Large intestine (tissue), 3 donors: ENCODE data around the gene MEIOC. TPM values are rescaled to one million over a fixed set of nuclear protein-coding genes. Genes with fewer than 3 reads are reported as not detected.

ENCODE experiments used
- DNase-seq, 2 donors: peaks; one replicate each; pipeline versions ENCODE4 v3.0.0 to v3.0.0-alpha.2; 2013
- H3K27ac ChIP-seq: one replicate; pipeline ENCODE4 v1.5.1; 2013; ENCODE audit warnings: low read length
- H3K27me3 ChIP-seq: 2 replicates; pipeline ENCODE4 v1.6.1; 2013; ENCODE audit warnings: low read length; ENCODE audit not compliant: control insufficient read depth, insufficient read depth
- H3K36me3 ChIP-seq: 2 replicates; pipeline ENCODE4 v1.6.1; 2013; ENCODE audit warnings: low read length; ENCODE audit not compliant: control insufficient read depth, insufficient read depth
- H3K4me1 ChIP-seq: one replicate; pipeline ENCODE4 v1.6.1; 2013; ENCODE audit warnings: low read length; ENCODE audit not compliant: control insufficient read depth, insufficient read depth
- H3K4me3 ChIP-seq: one replicate; pipeline ENCODE4 v1.5.1; 2013; ENCODE audit warnings: low read length
- H3K9me3 ChIP-seq: one replicate; pipeline ENCODE4 v1.6.1; 2013; ENCODE audit warnings: mild to moderate bottlenecking, low read depth, low read length, moderate library complexity; ENCODE audit not compliant: control insufficient read depth
- WGBS: methylation state at CpG from one replicate; pipeline ENCODE4 v1.1.5; 2013; ENCODE audit warnings: low lambda C conversion rate; ENCODE audit not compliant: insufficient coverage; 5-methylcytosine and 5-hydroxymethylcytosine counted together
- polyA plus RNA-seq: library from polyadenylated mRNA; unstranded; fragments of 120-200 nt; gene quantifications from one replicate; pipeline ENCODE4 v1.2.1, GENCODE V29; 2013

The MEIOC gene
- polyA plus RNA-seq, 1 donor: 0.55 TPM

DNA sequence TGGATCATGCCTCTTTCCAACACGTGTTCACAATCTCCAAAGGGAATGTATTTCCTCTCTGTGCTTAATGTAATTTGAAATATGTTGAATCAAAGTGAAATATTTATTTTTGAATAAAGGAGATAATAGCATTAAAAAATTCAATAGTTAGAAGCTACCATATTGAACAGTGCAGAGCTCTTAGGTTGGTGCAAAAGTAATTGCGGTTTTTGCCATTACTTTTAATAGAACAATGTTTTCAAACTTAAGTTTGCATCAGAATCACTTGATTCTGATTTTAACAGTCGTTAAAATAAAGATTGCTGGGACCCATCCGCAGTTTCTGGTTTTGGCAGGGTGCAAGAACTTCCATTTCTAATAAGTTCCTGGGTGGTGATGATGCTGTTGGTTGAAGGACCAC, 10.0 kb upstream of the MEIOC start:
- Histone ChIP-seq H3K4me3 (no peak overlapping the region), H3K9me3 (no peaks in the 10 kb centered on the region), H3K4me1 (no peaks in the 10 kb centered on the region), H3K27ac (no peak overlapping the region), H3K36me3 (no peaks in the 10 kb centered on the region), H3K27me3 (peaks cover 9% of the 10 kb centered on the region)
- WGBS: 83% methylated on average over 1 of the region's 4 CpGs
- no peak for DNase-seq

GRCh38 chr17:44647736-44648135, 8.5 kb upstream of the MEIOC start:
- H3K4me1 ChIP-seq: no peaks in the 10 kb centered on the region
- H3K36me3 ChIP-seq: no peaks in the 10 kb centered on the region
- H3K27me3 ChIP-seq: peaks cover 9% of the 10 kb centered on the region
- no peak overlapping the region for H3K27ac ChIP-seq
- DNase-seq: no peak
- no peak overlapping the region for H3K4me3 ChIP-seq
- no peaks in the 10 kb centered on the region for H3K9me3 ChIP-seq

DNA sequence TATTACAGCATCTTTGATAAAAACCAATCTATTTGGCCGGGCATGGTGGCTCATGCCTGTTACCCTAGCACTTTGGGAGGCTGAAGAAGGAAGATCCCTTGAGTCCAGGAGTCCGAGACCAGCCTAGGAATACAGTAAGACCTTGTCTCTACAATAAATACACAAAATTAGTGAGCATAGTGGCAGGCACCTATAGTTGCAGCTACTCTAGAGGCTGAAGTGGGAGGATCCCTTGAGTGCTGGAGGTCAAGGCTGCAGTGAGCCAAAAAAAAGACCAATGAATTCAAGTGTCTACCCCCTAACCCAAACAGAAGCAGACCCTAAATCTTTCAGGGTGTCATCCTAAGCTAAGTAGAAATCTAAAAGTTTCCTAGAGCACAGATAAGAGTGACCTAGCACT, 7.3 kb upstream of the MEIOC start:
- Histone ChIP-seq H3K27ac (no peak overlapping the region), H3K4me3 (no peak overlapping the region), H3K27me3 (peaks cover 13% of the 10 kb centered on the region), H3K36me3 (no peaks in the 10 kb centered on the region), H3K9me3 (no peaks in the 10 kb centered on the region), H3K4me1 (no peaks in the 10 kb centered on the region)
- WGBS: no CpG with 5 or more reads among the region's 2 CpGs
- no peak for DNase-seq

GRCh38 chr17:44651228-44651627, 5.0 kb upstream of the MEIOC start:
- no peak overlapping the region for H3K4me3 ChIP-seq
- no peak overlapping the region for H3K27ac ChIP-seq
- DNase-seq: no peak
- H3K27me3 ChIP-seq: peaks cover 32% of the 10 kb centered on the region
- H3K36me3 ChIP-seq: no peaks in the 10 kb centered on the region
- 83% methylated on average over 3 of the region's 5 CpGs for WGBS
- no peaks in the 10 kb centered on the region for H3K4me1 ChIP-seq
- H3K9me3 ChIP-seq: no peaks in the 10 kb centered on the region

DNA sequence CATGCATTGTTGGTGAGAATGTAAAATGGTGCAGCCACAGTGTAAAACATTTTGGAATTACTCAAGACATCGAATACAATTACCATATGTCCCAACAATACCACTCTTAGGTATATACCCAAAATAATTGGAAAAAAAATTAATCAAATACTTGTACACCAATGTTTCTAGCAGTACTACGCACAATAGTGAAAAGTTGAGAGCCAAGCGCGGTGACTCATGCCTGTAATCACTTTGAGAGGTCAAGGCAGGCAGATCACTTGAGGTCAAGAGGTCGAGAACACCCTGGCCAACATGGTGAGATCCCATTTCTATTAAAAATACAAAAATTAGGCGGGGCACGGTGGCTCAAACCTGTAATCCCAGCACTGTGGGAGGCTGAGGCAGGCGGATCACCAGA, 3.5 kb upstream of the MEIOC start:
- Histone ChIP-seq H3K27me3 (peaks cover 47% of the 10 kb centered on the region), H3K4me1 (peaks cover 3% of the 10 kb centered on the region), H3K4me3 (no peak overlapping the region), H3K36me3 (no peaks in the 10 kb centered on the region), H3K9me3 (no peaks in the 10 kb centered on the region), H3K27ac (no peak overlapping the region)
- DNase-seq: no peak
- WGBS: 100% methylated on average over 1 of the region's 8 CpGs

DNA sequence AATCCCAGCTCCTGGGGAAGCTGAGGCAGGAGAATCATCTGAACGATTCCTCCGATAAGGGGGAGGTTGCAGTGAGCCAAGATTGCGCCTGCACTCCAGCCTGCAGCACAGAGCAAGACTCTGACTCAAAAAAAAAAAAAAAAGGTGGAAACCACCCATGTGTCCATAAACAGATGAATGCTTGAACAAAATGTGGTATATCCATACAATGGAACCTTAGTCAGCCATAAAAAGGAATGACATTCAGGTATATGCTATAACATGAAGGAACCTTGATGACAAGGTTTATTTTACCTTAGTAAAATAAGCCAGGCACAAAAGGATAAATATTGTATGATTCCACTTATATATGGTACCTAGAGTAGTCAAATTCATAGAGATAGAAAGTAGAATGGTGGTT, 2.9 kb upstream of the MEIOC start:
- DNase-seq: no peak
- H3K9me3 ChIP-seq: no peaks in the 10 kb centered on the region
- H3K4me3 ChIP-seq: no peak overlapping the region
- peaks cover 3% of the 10 kb centered on the region for H3K4me1 ChIP-seq
- H3K27me3 ChIP-seq: peaks cover 53% of the 10 kb centered on the region
- 100% methylated on average over 1 of the region's 3 CpGs for WGBS
- H3K27ac ChIP-seq: no peak overlapping the region
- H3K36me3 ChIP-seq: no peaks in the 10 kb centered on the region

DNA sequence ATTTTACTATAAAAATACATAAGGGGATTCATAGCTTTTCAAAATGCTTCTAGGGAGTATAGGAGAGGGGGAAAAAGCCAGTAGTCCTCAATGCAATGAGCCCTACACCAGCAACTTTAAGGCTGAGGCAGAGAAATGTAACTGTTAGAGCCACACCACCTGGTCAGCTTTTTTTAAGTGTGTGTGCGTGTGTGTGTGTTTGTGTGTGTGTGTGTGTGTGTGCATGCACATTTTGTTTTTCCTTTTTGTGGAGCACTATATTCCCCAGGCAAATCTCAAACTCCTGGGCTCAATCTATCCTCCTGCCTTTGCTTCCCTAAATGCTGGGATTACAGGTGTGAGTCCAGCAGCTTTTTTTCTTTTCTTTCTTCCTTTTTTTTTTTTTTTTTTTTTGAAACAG, 2.3 kb upstream of the MEIOC start:
- Histone ChIP-seq H3K4me1 (peaks cover 3% of the 10 kb centered on the region), H3K9me3 (no peaks in the 10 kb centered on the region), H3K27ac (no peak overlapping the region), H3K27me3 (peaks cover 53% of the 10 kb centered on the region), H3K36me3 (no peaks in the 10 kb centered on the region), H3K4me3 (no peak overlapping the region)
- WGBS: no CpG with 5 or more reads among the region's 1 CpG
- no peak for DNase-seq

GRCh38 chr17:44661835-44662234, 5.6 kb downstream of the MEIOC start:
- no peak for DNase-seq
- no peaks in the 10 kb centered on the region for H3K9me3 ChIP-seq
- 100% methylated on average over 1 of the region's 2 CpGs for WGBS

GRCh38 chr17:44663095-44663494, 6.8 kb downstream of the MEIOC start:
- Histone ChIP-seq H3K27me3 (peaks cover 12% of the 10 kb centered on the region), H3K4me1 (no peaks in the 10 kb centered on the region), H3K4me3 (no peak overlapping the region), H3K36me3 (no peaks in the 10 kb centered on the region), H3K27ac (no peak overlapping the region), H3K9me3 (no peaks in the 10 kb centered on the region)
- WGBS: no CpG with 5 or more reads among the region's 1 CpG
- DNase-seq: no peak

More at GRCh38 chr17:44661835-44662234, 5.6 kb downstream of the MEIOC start:
- no peaks in the 10 kb centered on the region for H3K36me3 ChIP-seq
- H3K4me3 ChIP-seq: no peak overlapping the region
- peaks cover 22% of the 10 kb centered on the region for H3K27me3 ChIP-seq
- H3K27ac ChIP-seq: no peak overlapping the region
- peaks cover 2% of the 10 kb centered on the region for H3K4me1 ChIP-seq

- no peak for DNase-seq
- Histone ChIP-seq H3K27ac (no peak overlapping the region), H3K4me1 (no peaks in the 10 kb centered on the region), H3K36me3 (no peaks in the 10 kb centered on the region), H3K27me3 (peaks cover 7% of the 10 kb centered on the region), H3K4me3 (no peak overlapping the region), H3K9me3 (no peaks in the 10 kb centered on the region)
- WGBS: no CpG with 5 or more reads among the region's 1 CpG
Measured at GRCh38 chr17:44664867-44665266, 8.6 kb downstream of the MEIOC start.

GRCh38 chr17:44666006-44666405, 9.7 kb downstream of the MEIOC start:
- Histone ChIP-seq H3K27ac (no peak overlapping the region), H3K36me3 (no peaks in the 10 kb centered on the region), H3K9me3 (no peaks in the 10 kb centered on the region), H3K4me1 (no peaks in the 10 kb centered on the region), H3K27me3 (peaks cover 7% of the 10 kb centered on the region), H3K4me3 (no peak overlapping the region)
- no CpG with 5 or more reads among the region's 1 CpG for WGBS
- no peak for DNase-seq
